Retinal pigment epithelial cell (primary cell): ENCODE measurements around the gene LARP1B.

Source experiments
- DNase-seq: peaks from one replicate; pipeline ENCODE4 v3.0.0-alpha.2; 2010; ENCODE audit warnings: low read depth
- H3K4me3 ChIP-seq: 2 replicates; pipeline ENCODE4 v1.5.1; 2011; ENCODE audit warnings: mild to moderate bottlenecking, low read length, control low read depth, moderate library complexity
- CTCF ChIP-seq: conservative IDR thresholded peaks from 2 replicates; pipeline ENCODE4 v1.5.1; 2011; ENCODE audit warnings: low read depth, low read length, control low read depth, inconsistent platforms

The LARP1B gene

GRCh38 chr4:128191115-128191781 lies 130.1 kb downstream of the LARP1B start:
- H3K4me3 ChIP-seq = no peak overlapping the region
- DNase-seq = peak; percentile 44
- peak; percentile 82 for TF ChIP-seq CTCF

DNA sequence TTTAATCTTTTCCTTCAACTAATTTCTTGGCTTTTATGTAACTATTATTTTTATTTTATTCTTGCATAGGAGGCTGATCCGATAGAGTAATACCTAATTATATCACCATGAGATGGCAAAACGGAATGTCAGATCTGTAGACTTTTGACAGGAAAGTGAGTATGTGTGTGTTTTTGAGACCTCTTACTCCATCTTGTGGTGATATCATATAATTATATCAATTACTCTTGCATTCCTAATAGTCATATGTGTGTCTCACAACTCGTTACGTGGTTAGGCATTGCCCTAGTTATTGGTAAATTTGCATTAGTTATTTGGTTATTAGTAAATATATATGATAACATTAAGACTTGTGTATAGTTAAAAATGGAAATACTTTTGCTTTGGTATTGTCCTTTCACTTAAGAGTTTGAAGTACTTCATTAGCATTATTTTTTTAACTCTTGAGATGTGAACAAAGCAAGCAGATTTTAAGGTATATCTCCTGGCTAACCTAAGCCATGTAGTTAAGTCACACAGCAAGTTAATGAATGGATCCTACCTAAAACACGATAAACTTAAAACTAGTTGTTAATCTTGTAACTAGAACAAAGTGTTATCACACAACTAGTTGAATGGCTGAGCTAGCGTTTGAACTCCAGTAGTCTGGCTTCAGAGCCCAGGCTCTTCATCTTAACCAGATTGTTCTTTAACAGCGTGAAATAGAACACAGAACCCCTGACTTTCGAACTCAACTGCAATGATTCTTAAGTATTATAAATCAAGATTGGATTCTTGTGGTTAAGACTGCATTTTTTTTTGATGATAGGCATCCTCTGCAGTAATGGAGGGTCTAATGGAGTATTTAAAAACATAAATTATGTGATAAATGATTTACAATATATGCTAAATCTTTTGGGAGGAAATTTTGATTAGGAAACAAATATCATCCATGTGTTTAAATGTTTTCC lies 159.4 kb downstream of the LARP1B start:
- peak; percentile 50 for DNase-seq
- TF ChIP-seq CTCF = peak; percentile 31
- no peak overlapping the region for H3K4me3 ChIP-seq

DNA sequence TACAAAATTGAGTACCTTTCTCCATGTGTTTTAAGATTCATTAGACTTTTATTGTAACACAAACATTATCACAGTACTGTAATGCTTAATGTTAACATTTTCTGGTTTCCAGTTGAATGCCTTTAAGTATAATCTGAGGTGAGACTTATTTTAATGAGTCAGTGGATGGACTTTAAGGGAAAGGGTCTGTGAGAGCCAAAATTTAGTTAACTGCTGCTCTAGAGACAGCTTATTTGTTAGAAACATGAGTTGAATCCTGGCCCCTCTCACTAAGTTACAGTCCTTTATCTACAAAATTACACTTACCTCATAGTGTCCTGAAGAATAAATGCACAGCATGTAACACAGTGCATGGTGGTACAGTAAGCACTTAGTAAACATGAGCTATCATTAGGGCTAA lies 160.5 kb downstream of the LARP1B start:
- TF ChIP-seq CTCF = no peak
- DNase-seq = no peak

DNA sequence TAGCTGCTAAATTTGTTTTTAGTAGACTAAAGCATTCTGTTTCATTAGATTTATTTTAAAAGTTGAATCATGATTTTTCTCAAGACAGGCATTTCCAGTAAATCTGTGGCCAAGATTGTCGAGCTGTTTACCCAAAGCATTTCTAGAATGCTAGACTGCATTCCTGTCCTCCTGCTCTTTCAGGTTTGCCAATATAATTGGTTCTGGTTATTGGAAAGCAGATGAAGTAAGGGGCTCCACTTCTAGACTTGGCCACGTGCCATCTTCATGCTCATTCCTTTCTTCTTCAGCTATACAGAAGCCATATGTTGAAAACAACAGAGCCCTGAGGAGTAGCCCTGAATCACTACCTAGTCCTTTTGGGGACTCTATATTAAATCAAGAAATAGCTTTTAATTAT lies 164.0 kb downstream of the LARP1B start:
- H3K4me3 ChIP-seq = no peak overlapping the region
- DNase-seq = peak; percentile 72
- no peak for TF ChIP-seq CTCF

More for the DNA sequence above, 160.5 kb downstream of the LARP1B start:
- H3K4me3 ChIP-seq = no peak overlapping the region

- H3K4me3 ChIP-seq = no peak overlapping the region
- DNase-seq = no peak
- no peak for TF ChIP-seq CTCF
Measured at GRCh38 chr4:128227991-128228571, 167.0 kb downstream of the LARP1B start.

DNA sequence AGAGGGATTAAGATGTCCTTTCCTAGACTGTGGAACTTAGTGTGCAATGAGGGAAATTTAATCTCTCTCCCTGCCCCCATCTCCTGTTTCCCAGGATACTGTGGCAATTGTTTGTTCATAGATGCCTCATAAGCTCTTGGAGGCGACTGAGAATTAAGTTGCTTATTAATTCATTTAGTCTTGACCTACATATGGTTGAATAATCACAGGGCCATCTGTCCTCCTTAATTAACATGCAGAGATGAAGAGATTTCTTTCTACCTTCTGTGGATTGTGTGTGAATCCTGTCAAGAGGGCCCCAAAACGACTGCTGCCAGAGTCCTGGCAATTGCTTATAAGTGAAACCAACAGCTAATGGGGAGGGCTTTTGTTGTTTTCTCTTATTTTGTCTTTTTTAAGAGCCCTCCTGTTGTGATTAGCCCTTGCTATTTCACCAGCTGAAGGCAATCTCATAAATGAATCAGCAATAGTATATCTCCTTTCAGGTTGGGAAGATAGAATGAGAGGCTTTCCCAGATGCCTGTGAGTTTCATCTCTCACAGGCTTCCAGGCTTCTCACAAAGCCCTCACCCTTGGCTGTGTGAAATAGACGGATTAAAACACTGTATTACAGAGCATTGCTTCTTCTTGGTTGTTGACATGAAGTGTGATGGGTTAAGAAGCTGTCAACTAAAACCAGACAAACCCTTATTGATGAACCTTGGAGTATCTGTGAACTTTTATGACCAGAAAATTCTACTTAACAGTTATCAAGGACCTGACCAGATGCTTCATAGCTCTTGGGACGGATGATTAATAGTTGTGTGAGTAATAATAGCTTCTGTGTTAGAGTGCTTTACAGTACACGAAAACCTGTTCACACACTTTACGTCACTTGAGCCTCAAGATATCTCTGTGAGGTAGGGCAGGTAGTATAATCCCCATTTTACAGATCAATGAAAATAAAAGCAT lies 168.0 kb downstream of the LARP1B start:
- TF ChIP-seq CTCF = no peak
- peak; percentile 52 for DNase-seq
- no peak overlapping the region for H3K4me3 ChIP-seq
